Epithelial cell of esophagus (primary cell): ENCODE data around the gene OR2A12.
A peak's percentile ranks its signal among the peaks of the same experiment; 100 is the strongest.
"Not testable (repeated sequence)": the region's sequence is repeated elsewhere in the genome, so short reads cannot be mapped to it uniquely, and the experiment has no call there.

Experiments used
- DNase-seq: peaks from one replicate; pipeline ENCODE4 v3.0.0; 2010; ENCODE audit warnings: low read depth
- H3K4me3 ChIP-seq: 2 replicates; pipeline ENCODE4 v1.5.1; 2011; ENCODE audit warnings: mild to moderate bottlenecking, low read length, control low read depth
- TF ChIP-seq, protein P1 (sequence below): IDR thresholded peaks from 2 replicates; pipeline ENCODE4 v1.5.1; 2011; ENCODE audit warnings: low read depth, mild to moderate bottlenecking, low read length, control low read depth, inconsistent platforms; ENCODE audit not compliant: insufficient read depth; ENCODE audit errors: missing control alignments

The OR2A12 gene

GRCh38 chr7:144050093-144050492 is 36.0 kb upstream of the OR2A12 start:
- DNase-seq, result no peak
- TF ChIP-seq, protein P1, sequence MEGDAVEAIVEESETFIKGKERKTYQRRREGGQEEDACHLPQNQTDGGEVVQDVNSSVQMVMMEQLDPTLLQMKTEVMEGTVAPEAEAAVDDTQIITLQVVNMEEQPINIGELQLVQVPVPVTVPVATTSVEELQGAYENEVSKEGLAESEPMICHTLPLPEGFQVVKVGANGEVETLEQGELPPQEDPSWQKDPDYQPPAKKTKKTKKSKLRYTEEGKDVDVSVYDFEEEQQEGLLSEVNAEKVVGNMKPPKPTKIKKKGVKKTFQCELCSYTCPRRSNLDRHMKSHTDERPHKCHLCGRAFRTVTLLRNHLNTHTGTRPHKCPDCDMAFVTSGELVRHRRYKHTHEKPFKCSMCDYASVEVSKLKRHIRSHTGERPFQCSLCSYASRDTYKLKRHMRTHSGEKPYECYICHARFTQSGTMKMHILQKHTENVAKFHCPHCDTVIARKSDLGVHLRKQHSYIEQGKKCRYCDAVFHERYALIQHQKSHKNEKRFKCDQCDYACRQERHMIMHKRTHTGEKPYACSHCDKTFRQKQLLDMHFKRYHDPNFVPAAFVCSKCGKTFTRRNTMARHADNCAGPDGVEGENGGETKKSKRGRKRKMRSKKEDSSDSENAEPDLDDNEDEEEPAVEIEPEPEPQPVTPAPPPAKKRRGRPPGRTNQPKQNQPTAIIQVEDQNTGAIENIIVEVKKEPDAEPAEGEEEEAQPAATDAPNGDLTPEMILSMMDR, result no peak
- no peak overlapping the region for H3K4me3 ChIP-seq

GRCh38 chr7:144050884-144051283 is 35.2 kb upstream of the OR2A12 start:
- not testable (repeated sequence) for DNase-seq

GRCh38 chr7:144057954-144058353 is 28.1 kb upstream of the OR2A12 start:
- DNase-seq, result no peak

More at GRCh38 chr7:144050884-144051283, 35.2 kb upstream of the OR2A12 start:
- H3K4me3 ChIP-seq, result not testable (repeated sequence)

GRCh38 chr7:144063710-144064109 is 22.4 kb upstream of the OR2A12 start:
- TF ChIP-seq, protein P1, result peak; percentile 29
- H3K4me3 ChIP-seq, result no peak overlapping the region
- no peak for DNase-seq

More at GRCh38 chr7:144057954-144058353, 28.1 kb upstream of the OR2A12 start:
- TF ChIP-seq, protein P1, result no peak
- H3K4me3 ChIP-seq, result no peak overlapping the region

DNA sequence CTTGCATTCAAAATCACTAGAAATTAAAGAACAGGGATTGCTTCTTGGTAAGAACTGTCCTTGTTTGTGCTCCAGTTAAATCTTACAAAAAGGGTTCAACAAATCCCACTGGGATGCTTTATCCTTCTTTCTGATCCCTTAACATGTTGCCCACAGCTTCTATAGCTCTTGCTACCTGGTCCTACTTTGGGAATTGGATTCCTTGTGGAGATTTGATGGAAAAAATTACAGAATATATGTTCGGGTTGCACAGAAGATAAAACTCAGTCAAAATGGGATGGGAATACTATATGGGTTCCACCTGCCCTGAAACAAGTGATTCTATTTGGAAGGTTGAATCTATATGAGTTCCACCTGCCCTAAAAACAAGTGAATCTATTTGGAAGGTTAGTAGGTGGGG is 16.6 kb upstream of the OR2A12 start, which contains the start of gene OR2A25:
TSS of gene OR2A25 (plus strand) at position 301 of the 400 bp plus-strand sequence. CDS start 4,409 bp downstream, outside the sequence.
- DNase-seq, result no peak
- TF ChIP-seq, protein P1, result no peak
- no peak within 1 kb of the TSS for H3K4me3 ChIP-seq

DNA sequence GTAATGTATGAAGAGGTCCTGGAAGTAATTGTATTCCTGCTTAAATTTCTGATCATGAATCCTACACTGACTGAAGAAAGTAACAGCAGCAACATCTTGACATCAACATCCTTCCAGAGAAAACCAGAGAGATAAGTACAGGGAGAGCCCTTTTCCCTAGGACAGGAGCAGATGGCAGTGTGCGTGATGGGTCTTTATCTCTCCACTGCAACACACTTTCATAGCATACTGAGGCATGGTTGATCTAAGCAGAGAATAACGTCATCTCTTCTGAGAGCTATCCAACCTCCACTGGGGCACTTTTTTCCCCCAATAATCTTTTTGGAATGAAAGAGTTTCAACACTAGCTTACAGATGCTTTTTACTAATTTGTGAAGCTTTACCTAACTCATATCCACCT is 16.1 kb upstream of the OR2A12 start:
- DNase-seq, result no peak
- H3K4me3 ChIP-seq, result no peak overlapping the region
- TF ChIP-seq, protein P1, result no peak

GRCh38 chr7:144074374-144074773 is 11.7 kb upstream of the OR2A12 start:
- no peak overlapping the region for H3K4me3 ChIP-seq
- TF ChIP-seq, protein P1, result no peak
- no peak for DNase-seq
